Lung (tissue), 12 donors: ENCODE measurements around the gene NOS3. TPM values are rescaled to one million over a fixed set of nuclear protein-coding genes. Genes with fewer than 3 reads are reported as not detected.

Experiments
- ATAC-seq: fragments of 200-7000 bp; cut with Tn5 transposase; one replicate; pipeline ENCODE4 v1.9.1; 2020; ENCODE audit warnings: moderate number of reproducible peaks; ENCODE audit not compliant: insufficient read depth, low FRiP score
- DNase-seq, 3 donors: peaks; one replicate each; pipeline ENCODE4 v3.0.0-alpha.2; 2013 to 2017
- H3K27ac ChIP-seq, 2 donors: one replicate each; pipeline ENCODE4 v1.5.1; 2013; ENCODE audit warnings: mild to moderate bottlenecking in 2 of 2, moderate library complexity in 2 of 2, control low read depth in 1 of 2, inconsistent platforms in 1 of 2, low read depth in 1 of 2, low read length in 1 of 2
- H3K27me3 ChIP-seq, 3 donors: one replicate each; pipeline ENCODE4 v1.5.1; 2013; ENCODE audit warnings: low read length in 2 of 3; ENCODE audit not compliant: control insufficient read depth in 3 of 3, insufficient read depth in 3 of 3
- H3K36me3 ChIP-seq, 4 donors: one replicate each; pipeline ENCODE4 v1.5.1; 2013; ENCODE audit warnings: low read length in 4 of 4, mild to moderate bottlenecking in 1 of 4, moderate library complexity in 1 of 4; ENCODE audit not compliant: control insufficient read depth in 4 of 4, insufficient read depth in 4 of 4
- H3K4me1 ChIP-seq, 5 donors: one replicate each; pipeline ENCODE4 v1.5.1; 2013; ENCODE audit warnings: low read length in 5 of 5, mild to moderate bottlenecking in 2 of 5, moderate library complexity in 1 of 5; ENCODE audit not compliant: control insufficient read depth in 5 of 5, insufficient read depth in 5 of 5
- H3K4me3 ChIP-seq: one replicate; pipeline ENCODE4 v1.5.1; 2013; ENCODE audit warnings: mild to moderate bottlenecking, control low read depth, moderate library complexity
- H3K9ac ChIP-seq, 2 donors: one replicate each; pipeline ENCODE4 v1.5.1; 2013; ENCODE audit warnings: low read length in 2 of 2, control low read depth in 1 of 2; ENCODE audit not compliant: insufficient read depth in 1 of 2
- H3K9me3 ChIP-seq, 4 donors: one replicate each; pipeline ENCODE4 v1.5.1; 2013; ENCODE audit warnings: low read length in 3 of 4, mild to moderate bottlenecking in 1 of 4, moderate library complexity in 1 of 4; ENCODE audit not compliant: control insufficient read depth in 4 of 4, insufficient read depth in 3 of 4
- WGBS, 2 donors: extraction: QIAGEN DNeasy Blood & Tissue Kit; methylation state at CpG; one replicate each; pipeline ENCODE4 v1.1.7; 2013; 5-methylcytosine and 5-hydroxymethylcytosine counted together
- polyA plus RNA-seq, 2 donors: library from polyadenylated mRNA; stranded (reverse); fragments of 200-250 nt; gene quantifications; one replicate each; pipeline ENCODE4 v1.2.1, GENCODE V29; 2013
- total RNA-seq, 2 donors: library from RNA; depleted of rRNA in 1 of 2; stranded (reverse); fragments of >200 nt in 1 of 2; gene quantifications; one replicate each; pipeline ENCODE4 v1.2.1, GENCODE V29; 2014 to 2021
- TF ChIP-seq, protein P1 (sequence below): IDR thresholded peaks from 2 replicates; pipeline ENCODE4 v1.5.1; 2012; ENCODE audit warnings: mild to moderate bottlenecking; ENCODE audit errors: control extremely low read depth, extremely low read depth
- donor health status: control.
- donor health status: control.
- donor health status: Bipolar disorder and iron deficiency.
- donor health status: healthy.
- donor health status: DM: yes; HTN: yes; CAD: no.

NOS3 gene
- total and polyA plus RNA-seq, 4 donors, result 9.3 to 31.0 (median 11.9) TPM

DNA sequence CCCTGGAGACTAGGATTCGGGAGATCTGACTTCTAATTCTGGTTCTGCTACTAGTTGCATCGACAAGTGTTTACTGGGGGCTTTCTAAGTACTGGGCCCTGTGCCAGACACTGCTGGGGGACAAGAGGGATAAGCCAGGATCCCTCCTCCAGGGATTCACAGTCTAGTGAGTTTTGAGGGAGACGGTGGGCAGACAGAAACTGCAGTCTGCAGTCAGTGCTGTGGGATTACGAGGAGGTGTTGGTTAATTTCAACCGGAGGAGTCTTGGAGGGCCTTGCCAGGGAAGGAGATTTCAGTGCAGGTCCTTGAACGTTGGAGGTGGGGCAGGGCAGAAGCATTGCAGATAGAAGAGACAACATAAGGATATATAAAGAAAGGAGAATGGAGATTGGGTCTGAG lies 9.2 kb upstream of the NOS3 start:
- no peak overlapping the region for H3K27ac ChIP-seq
- H3K9me3 ChIP-seq, result peaks cover 0 to 3% (median 0%) of the 10 kb centered on the region in 4 donors
- no peaks in the 10 kb centered on the region for H3K36me3 ChIP-seq
- peaks cover 0 to 31% (median 8%) of the 10 kb centered on the region in 5 donors for H3K4me1 ChIP-seq
- 61 to 69% methylated on average over 6 of the region's 6 CpGs for WGBS, 2 donors
- TF ChIP-seq, protein P1, sequence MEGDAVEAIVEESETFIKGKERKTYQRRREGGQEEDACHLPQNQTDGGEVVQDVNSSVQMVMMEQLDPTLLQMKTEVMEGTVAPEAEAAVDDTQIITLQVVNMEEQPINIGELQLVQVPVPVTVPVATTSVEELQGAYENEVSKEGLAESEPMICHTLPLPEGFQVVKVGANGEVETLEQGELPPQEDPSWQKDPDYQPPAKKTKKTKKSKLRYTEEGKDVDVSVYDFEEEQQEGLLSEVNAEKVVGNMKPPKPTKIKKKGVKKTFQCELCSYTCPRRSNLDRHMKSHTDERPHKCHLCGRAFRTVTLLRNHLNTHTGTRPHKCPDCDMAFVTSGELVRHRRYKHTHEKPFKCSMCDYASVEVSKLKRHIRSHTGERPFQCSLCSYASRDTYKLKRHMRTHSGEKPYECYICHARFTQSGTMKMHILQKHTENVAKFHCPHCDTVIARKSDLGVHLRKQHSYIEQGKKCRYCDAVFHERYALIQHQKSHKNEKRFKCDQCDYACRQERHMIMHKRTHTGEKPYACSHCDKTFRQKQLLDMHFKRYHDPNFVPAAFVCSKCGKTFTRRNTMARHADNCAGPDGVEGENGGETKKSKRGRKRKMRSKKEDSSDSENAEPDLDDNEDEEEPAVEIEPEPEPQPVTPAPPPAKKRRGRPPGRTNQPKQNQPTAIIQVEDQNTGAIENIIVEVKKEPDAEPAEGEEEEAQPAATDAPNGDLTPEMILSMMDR, result no peak
- H3K4me3 ChIP-seq, result no peak overlapping the region
- DNase-seq (no peak), ATAC-seq (no peak)
- peaks cover 3 to 25% (median 6%) of the 10 kb centered on the region in 3 donors for H3K27me3 ChIP-seq
- H3K9ac ChIP-seq, result no peak overlapping the region

GRCh38 chr7:150982351-150982750 lies 8.5 kb upstream of the NOS3 start:
- H3K36me3 ChIP-seq, result no peaks in the 10 kb centered on the region
- ATAC-seq, result no peak
- peaks cover under 1 to 18% (median 6%) of the 10 kb centered on the region in 3 donors for H3K27me3 ChIP-seq
- no peak overlapping the region for H3K9ac ChIP-seq
- TF ChIP-seq, protein P1, result no peak
- H3K4me1 ChIP-seq, result peaks cover 0 to 24% (median 3%) of the 10 kb centered on the region in 5 donors
- H3K27ac ChIP-seq, result no peak overlapping the region
- peak in 2 of 3 donors; percentile 51 to 55 for DNase-seq
- no peak overlapping the region for H3K4me3 ChIP-seq
- no peaks in the 10 kb centered on the region for H3K9me3 ChIP-seq
- WGBS, 2 donors, result 39 to 44% methylated on average over 3 of the region's 3 CpGs

DNA sequence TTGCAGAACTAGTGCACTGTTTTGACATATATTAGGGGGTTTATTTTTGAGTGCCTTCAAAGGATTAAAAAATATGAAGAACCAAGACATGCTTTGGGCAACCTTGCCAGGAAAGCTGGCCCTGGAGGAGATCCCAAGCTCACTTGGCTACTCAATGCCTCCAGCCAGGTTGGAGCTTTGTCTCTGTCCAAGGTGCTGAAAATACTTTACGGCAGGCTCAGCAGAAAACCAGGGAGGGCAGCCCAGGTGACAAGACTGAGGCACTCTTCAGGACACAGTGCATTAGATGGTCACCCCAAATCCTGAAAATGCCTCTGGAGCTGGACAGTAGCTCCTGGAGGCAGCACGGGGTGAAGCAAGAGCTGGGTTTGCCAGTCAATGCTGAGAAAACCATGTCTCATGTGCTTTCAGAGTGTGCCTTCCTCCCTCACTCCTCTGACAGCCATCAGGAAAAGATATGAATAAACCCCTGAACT lies 6.9 kb upstream of the NOS3 start:
- H3K9ac ChIP-seq, result no peak overlapping the region
- DNase-seq (peak in 2 of 3 donors; percentile 72 to 76), ATAC-seq (no peak)
- H3K9me3 ChIP-seq, result no peaks in the 10 kb centered on the region
- no peaks in the 10 kb centered on the region for H3K36me3 ChIP-seq
- TF ChIP-seq, protein P1, result no peak
- peaks cover 0 to 22% (median 6%) of the 10 kb centered on the region in 3 donors for H3K27me3 ChIP-seq
- no peak overlapping the region for H3K4me3 ChIP-seq
- no peak overlapping the region for H3K27ac ChIP-seq
- H3K4me1 ChIP-seq, result peaks cover 0 to 25% (median 7%) of the 10 kb centered on the region in 5 donors
- 2 to 6% methylated on average over 2 of the region's 2 CpGs for WGBS, 2 donors

DNA sequence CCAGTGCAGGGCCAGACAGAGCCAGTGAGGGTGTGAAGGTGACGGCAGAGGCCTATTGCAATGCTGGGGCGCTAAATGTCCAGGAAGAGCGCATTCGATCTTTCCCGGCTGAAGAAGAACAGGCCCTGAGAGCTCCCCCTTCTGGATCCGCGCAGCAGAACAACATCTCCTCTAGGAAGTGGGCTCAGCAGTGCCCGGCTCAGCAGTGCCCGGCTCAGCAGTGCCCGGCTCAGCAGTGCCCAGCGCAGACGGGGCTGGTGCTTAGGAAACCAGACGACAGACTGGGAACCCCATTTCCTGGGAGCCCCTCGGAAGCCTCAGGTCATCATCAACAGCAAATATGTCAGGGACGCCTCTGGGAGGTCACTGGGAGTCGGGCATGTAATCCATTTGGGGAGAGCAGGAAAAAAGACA lies 4.7 kb upstream of the NOS3 start:
- H3K4me1 ChIP-seq, result peaks cover 0 to 18% (median 10%) of the 10 kb centered on the region in 5 donors
- peak; percentile 65 to 68 (median 65) for DNase-seq
- ATAC-seq, result peak; percentile 65
- no peak overlapping the region for H3K27ac ChIP-seq
- H3K9me3 ChIP-seq, result peaks cover 0 to 8% (median 0%) of the 10 kb centered on the region in 4 donors
- peaks cover 0 to 16% (median 3%) of the 10 kb centered on the region in 3 donors for H3K27me3 ChIP-seq
- WGBS, 2 donors, result 9 to 11% methylated on average over 16 of the region's 16 CpGs
- no peaks in the 10 kb centered on the region for H3K36me3 ChIP-seq
- TF ChIP-seq, protein P1, result peak; percentile 41
- H3K9ac ChIP-seq, result no peak overlapping the region
- H3K4me3 ChIP-seq, result no peak overlapping the region
